GM21360 (cell line): Measurements from ENCODE around the gene ABCA4.

Source experiments
- ATAC-seq: cut with Tn5 transposase; IDR thresholded peaks from one replicate; pipeline ENCODE4 v1.9.1; 2021; ENCODE audit warnings: mild to moderate bottlenecking, moderate library complexity; ENCODE audit not compliant: unreplicated experiment

ABCA4 gene

DNA sequence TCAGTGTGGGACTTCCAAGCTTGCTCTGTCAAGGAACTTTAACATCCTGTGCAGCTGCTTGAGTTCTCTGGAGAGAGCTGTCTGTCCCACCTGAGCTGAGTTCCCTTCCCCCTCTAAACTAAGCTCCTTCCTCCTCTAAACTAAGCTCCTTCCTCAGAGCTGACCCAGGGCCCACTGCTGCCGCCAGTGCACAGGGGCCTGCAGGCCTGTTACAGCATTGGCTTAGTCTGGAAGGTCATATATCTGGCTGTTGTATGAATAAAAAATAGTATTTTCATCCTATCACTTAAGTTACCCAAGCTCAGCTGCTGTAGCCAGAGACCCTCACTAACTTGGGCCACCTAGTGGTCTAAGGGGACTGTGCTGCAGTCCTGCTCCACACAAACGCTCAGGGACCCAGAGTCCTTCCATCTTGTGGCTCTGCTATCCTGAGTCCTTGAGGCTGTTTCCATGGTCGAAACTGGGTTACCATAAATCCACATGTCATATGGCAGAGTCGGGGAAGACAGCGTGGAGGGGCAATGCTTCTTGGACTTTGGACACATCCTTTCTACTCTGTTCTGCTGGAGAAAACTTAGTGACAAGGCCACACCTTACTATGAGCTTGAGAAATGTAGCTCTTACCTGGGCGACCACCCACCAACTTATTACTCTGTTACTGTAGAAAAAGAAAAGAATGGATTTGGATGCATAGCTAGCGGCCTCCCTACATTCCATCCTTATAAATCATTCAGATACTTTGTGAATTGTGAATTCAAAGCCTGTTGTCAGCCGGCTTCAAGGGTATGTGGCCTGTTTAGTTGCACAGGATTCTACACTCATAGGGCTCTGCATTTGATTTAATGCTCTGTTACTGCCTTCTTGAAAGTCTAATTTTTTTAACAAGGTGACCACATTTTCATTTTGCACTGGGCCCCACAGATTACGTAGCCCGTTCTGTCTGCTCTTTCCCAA lies 140.4 kb downstream of the ABCA4 start:
- peak; percentile 64 for ATAC-seq

- no peak for ATAC-seq
These were observed 141.1 kb downstream of the ABCA4 start for GRCh38 chr1:93979718-93980319.

GRCh38 chr1:93979040-93979717 lies 141.8 kb downstream of the ABCA4 start:
- ATAC-seq = no peak

DNA sequence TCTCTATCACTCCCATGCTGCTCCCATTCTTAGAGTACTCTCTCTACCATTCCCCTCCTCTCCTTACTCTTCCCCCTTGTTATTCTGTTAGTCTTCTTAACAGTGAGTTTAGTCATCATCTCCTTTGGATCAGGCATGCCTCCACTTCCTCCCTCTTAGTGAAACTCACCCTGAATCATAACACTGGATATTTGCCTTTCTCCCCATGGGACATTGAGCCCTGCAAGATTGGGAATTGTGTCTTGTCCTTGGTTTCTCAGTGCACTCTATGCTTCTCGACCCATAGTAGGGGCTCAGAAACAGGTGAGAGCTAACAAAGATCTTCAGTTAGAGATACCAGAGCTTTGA lies 143.4 kb downstream of the ABCA4 start:
- no peak for ATAC-seq

- no peak for ATAC-seq
These were observed 144.0 kb downstream of the ABCA4 start for GRCh38 chr1:93976711-93977597.

DNA sequence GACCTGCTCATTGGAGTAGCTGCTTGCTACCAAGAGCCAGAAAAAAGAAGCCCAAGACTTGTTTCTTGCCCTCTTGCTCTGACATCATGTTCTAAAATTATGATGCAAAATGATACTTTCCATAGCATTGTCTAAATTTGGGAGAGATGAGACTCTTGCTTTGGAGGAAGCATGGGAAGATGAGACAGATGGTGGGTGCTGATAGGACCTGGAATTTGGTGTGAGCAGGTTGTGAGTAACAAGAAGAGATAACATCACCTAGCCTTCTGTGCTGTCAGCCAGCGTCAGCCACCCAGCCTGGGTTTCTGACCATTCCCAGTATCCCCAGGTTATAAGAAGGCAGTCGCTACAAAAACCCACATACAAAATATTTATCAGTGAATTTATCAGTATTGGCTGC lies 144.7 kb downstream of the ABCA4 start:
- no peak for ATAC-seq

- no peak for ATAC-seq
These were observed 148.6 kb downstream of the ABCA4 start for GRCh38 chr1:93972341-93972740.

- ATAC-seq = no peak
These were observed 151.1 kb downstream of the ABCA4 start for GRCh38 chr1:93969887-93970286.

DNA sequence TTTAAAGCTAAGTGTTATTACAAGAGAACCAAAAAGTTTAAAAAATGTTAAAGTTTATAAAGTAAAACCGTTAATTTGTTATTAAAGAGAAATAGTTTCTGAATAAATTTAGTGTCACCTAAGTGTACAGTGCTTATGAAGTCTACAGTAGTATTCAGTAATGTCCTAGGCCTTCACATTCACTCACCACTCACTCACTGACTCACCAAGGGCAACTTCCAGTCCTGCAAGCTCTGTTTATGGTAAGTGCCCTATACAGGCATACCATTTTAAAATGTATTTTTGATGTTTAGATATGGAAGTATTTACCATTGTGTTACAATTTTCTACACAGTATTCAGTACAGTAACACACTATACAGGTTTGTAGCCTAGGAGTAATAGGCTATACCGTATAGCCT lies 151.6 kb downstream of the ABCA4 start:
- ATAC-seq = no peak

GRCh38 chr1:93967306-93967705 lies 153.6 kb downstream of the ABCA4 start:
- ATAC-seq = no peak

DNA sequence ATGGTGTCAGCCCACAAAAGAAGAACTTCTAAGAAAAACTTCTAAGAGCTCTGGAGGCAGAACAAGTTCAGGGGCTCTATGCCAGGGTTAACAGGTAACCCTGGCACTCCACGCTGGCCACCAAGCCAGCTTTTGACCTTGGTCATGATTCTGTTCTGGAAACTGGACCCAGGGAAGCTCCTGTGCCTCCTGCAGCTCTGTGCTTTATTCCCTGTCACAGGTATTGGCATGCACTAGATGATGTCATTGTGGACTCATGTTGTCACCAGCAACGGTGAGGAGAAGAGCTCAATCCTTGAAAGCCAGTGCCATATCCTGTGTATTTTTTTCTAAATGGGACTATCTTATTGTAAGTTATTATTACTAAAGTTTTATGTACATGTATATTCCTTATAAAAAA lies 155.1 kb downstream of the ABCA4 start:
- no peak for ATAC-seq

DNA sequence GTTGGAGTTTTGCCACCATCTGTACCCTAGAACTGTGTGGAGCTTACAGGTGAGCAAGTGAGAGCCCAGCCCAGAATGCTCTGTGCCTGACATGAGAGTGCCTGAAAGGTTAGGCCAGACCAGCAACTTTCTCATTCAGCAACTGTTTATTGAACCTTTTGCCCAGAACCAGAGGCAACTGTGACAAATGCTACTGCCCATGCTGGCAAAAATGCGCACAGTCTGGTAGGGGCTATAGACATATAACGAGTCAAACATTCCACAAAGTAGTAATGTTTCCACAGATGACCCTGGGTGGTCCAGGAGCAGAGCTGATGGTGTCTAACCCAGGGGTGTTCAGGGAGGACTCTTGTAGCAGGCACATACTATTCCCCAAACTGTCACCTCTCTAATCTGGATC lies 155.7 kb downstream of the ABCA4 start:
- no peak for ATAC-seq

GRCh38 chr1:93964777-93965200 lies 156.2 kb downstream of the ABCA4 start:
- no peak for ATAC-seq

DNA sequence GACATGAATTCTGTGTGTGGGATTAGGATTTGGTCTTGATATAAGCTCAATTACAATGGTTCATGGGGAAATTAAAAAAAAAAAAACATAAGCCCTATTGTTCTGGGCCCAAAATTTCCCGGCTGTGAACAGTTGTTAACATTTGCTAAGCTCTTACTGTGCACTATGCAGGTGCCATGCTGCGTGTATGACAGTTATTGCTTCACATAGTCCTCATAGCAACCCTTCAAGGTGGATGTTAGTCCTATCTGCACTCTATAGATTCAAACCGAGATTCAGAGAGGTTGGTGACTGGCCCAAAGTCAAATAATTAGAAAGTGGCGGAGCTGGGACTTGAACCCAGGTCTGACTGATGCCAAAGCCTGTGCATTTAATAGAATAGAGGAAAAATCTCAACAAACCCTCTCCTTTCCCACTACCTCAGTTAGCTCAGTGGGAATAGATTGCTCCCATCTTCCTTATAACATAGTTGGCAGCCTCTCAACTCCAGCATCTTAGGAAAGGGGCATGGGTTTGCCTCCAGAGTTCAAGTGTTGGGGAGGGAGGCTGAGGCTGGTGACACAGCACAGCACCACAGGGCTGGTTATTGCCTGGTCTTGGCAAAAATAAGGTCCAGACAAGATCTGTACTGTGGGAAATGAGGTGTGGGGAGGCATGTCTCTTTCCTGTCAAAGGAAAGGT lies 156.7 kb downstream of the ABCA4 start:
- no peak for ATAC-seq

DNA sequence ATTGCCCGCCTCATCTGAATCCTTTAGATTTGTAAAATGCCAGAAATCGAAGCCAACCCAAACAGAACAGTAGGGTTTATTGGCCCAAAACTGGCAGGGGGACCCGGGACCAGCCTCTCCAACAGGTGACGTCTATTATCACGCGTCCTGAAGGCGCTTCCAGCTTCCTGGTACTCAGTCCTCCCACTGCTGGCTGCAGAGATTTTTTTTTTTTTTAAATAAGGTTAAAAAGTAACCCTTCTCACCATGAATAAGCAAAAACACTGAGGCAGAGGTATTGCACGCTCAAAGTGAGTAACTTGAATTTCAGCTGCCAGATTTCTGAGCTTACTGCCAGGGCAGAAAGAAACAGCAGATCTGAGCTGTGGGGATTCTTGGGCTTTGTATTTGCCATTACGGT lies 157.4 kb downstream of the ABCA4 start:
- ATAC-seq = no peak

DNA sequence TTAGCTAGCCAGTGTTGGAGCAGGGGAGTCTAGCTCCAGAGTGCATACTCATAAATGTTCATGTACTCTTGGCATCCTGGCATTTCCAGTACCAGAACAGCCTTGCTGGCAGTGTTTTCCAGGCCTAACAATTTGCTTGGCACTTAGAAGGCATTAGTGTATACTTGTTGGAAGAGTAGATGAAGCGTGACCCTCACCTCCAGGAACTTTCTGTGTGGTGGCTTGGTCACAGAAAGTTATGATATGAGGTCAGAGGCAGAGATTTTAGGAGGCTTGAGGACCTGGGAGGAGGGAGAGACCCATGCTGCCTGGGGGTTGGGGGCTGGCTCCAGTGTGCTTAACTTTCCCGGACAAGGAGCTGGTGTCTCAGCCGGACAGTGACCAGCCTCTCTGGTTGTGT lies 159.0 kb downstream of the ABCA4 start:
- ATAC-seq = no peak

GRCh38 chr1:93961443-93961842 lies 159.5 kb downstream of the ABCA4 start:
- no peak for ATAC-seq

DNA sequence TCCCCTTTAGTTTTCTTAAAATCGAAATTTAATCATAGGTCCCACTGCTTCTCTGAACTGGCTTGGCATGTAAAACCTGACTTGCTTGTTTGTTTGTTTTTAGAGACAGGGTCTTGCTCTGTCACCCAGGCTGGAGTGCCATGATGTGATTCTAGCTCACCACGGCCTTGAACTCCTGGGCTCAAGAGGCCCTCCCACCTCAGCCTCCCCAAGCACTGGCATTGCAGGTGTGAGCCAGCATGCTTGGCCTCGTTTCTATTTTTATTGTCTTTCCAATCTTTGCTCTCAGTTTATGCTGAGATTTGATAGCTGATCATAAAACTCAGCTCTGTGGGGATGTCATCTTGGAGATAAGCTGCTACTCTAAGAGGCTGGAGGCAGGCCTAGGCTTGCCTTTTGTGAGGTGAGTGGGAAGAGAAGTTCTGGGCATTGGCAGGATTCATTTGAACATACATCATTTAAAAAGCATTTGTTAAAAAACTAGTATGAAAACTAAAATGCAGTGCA lies 160.3 kb downstream of the ABCA4 start:
- no peak for ATAC-seq

GRCh38 chr1:93959413-93959812 lies 161.5 kb downstream of the ABCA4 start:
- ATAC-seq = no peak

DNA sequence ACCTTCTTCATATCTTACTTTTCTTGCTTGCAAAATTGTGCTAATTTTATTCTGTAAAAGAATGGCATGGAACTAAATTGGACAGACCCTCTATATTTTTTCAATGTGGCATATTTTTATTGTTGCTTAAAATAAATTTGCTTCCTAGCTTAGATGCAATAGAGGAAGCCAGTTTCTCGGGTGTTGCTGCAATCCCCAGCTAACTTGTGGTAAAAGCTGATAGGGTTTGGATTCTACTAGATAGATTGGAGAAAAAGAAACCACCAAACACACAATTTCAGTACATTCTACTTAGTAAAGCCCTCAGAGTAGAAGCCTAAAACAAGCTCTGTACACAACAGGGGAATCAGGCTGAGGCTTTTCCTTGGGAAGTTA lies 162.2 kb downstream of the ABCA4 start:
- ATAC-seq = no peak
